Measurements from ENCODE around the gene RABL2A.
"Not testable (repeated sequence)": the region's sequence is repeated elsewhere in the genome, so short reads cannot be mapped to it uniquely, and the experiment has no call there.

- not testable (repeated sequence) for TF ChIP-seq CTCF (IDR thresholded peaks at IDR 0.05 in 2 of 3, conservative IDR thresholded peaks at IDR 0.05 in 1 of 3; ENCODE audit: borderline replicate concordance in 1 of 3, insufficient read depth in 1 of 3, low read depth in 2 of 3, low read length in 2 of 3); EZH2phosphoT487 (IDR thresholded peaks at IDR 0.05; ENCODE audit: borderline replicate concordance); CBX3 (IDR thresholded peaks at IDR 0.05; ENCODE audit: low read depth); POLR2A (IDR thresholded peaks at IDR 0.05; ENCODE audit: borderline replicate concordance, extremely low read depth, insufficient read depth, insufficient read length); ZNF274 (IDR thresholded peaks at IDR 0.05; ENCODE audit: low read depth, low read length); JUND (IDR thresholded peaks at IDR 0.05); EZH2 (IDR thresholded peaks at IDR 0.05); ELF1 (IDR thresholded peaks at IDR 0.05; ENCODE audit: borderline replicate concordance, low read depth); FOSL1 (IDR thresholded peaks at IDR 0.05; ENCODE audit: low read depth); ZBTB33 (IDR thresholded peaks at IDR 0.05; ENCODE audit: extremely low read depth, insufficient replicate concordance, low read length); CEBPB (IDR thresholded peaks at IDR 0.05; ENCODE audit: low read depth); RAD21 (IDR thresholded peaks at IDR 0.05; ENCODE audit: low read depth); SRF (IDR thresholded peaks at IDR 0.05; ENCODE audit: low read depth); ATF3 (IDR thresholded peaks at IDR 0.05)
These were observed 8.3 kb downstream of the RABL2A start for GRCh38 chr2:113635358-113635757.

All from HCT116 (cell line).